ENCODE data around the gene DDX1.

The DDX1 gene

GRCh38 chr2:15602393-15602792 lies 10.7 kb downstream of the DDX1 start:
- Histone ChIP-seq H2AFZ (ENCODE audit: low read depth, low read length) (no peak overlapping the region), H3K4me1 (ENCODE audit: control insufficient read depth, insufficient read depth, low read depth, low read length) (no peaks in the 10 kb centered on the region), H3K79me1 (replicated peaks; ENCODE audit: low read length, poor library complexity, severe bottlenecking) (peaks cover 19% of the 10 kb centered on the region), H3K23ac (ENCODE audit: low read length in 2 of 2) (no peak overlapping the region), H2BK5ac (ENCODE audit: low read depth, low read length, poor library complexity, severe bottlenecking) (no peak overlapping the region), H3K14ac (ENCODE audit: low read length in 2 of 2) (no peak overlapping the region), H3K27me3 (ENCODE audit: control insufficient read depth in 1 of 2, insufficient read depth in 1 of 2, low read length in 2 of 2) (no peaks in the 10 kb centered on the region), H3K9me3 (ENCODE audit: control insufficient read depth, low read length) (no peaks in the 10 kb centered on the region), H2BK120ac (ENCODE audit: low read depth, low read length) (no peak overlapping the region), H3K4ac (ENCODE audit: low read depth in 1 of 2, low read length in 2 of 2) (no peak overlapping the region), H4K91ac (ENCODE audit: low read length) (no peak overlapping the region), H3K9ac (ENCODE audit: low read length) (no peak overlapping the region), H3K27ac (ENCODE audit: low read length, poor library complexity, severe bottlenecking) (no peak overlapping the region), H3K4me2 (ENCODE audit: low read length, poor library complexity, severe bottlenecking) (no peak overlapping the region), H4K8ac (ENCODE audit: low read length) (no peak overlapping the region), H3K36me3 (ENCODE audit: control insufficient read depth in 1 of 2, insufficient read depth in 2 of 2, low read depth in 1 of 2, low read length in 2 of 2) (peaks cover 20 to 97% of the 10 kb centered on the region in 2 experiments), H2BK15ac (ENCODE audit: low read depth, poor library complexity, severe bottlenecking) (no peak overlapping the region), H3K4me3 (ENCODE audit: insufficient read depth in 1 of 2, low read depth in 1 of 2, low read length in 2 of 2) (no peak overlapping the region), H2AK5ac (ENCODE audit: low read length, severe bottlenecking) (no peak overlapping the region), H2BK12ac (ENCODE audit: low read length in 2 of 2) (no peak overlapping the region), H3K18ac (ENCODE audit: low read depth in 1 of 2, low read length in 2 of 2) (no peak overlapping the region)
- no peak for DNase-seq
- WGBS, result 98% methylated on average over 8 of the region's 8 CpGs

GRCh38 chr2:15603044-15603765 lies 11.5 kb downstream of the DDX1 start:
- no peak for DNase-seq
- no peak overlapping the region for H2AK5ac ChIP-seq (ENCODE audit: low read length, severe bottlenecking)
- H3K27ac ChIP-seq (ENCODE audit: low read length, poor library complexity, severe bottlenecking), result no peak overlapping the region

GRCh38 chr2:15603948-15604347 lies 12.3 kb downstream of the DDX1 start:
- Histone ChIP-seq H3K27me3 (ENCODE audit: control insufficient read depth in 1 of 2, insufficient read depth in 1 of 2, low read length in 2 of 2) (no peaks in the 10 kb centered on the region), H3K4me1 (ENCODE audit: control insufficient read depth, insufficient read depth, low read depth, low read length) (no peaks in the 10 kb centered on the region), H2BK15ac (ENCODE audit: low read depth, poor library complexity, severe bottlenecking) (no peak overlapping the region), H4K91ac (ENCODE audit: low read length) (no peak overlapping the region), H3K27ac (ENCODE audit: low read length, poor library complexity, severe bottlenecking) (no peak overlapping the region), H3K9me3 (ENCODE audit: control insufficient read depth, low read length) (no peaks in the 10 kb centered on the region), H2BK120ac (ENCODE audit: low read depth, low read length) (no peak overlapping the region), H3K14ac (ENCODE audit: low read length in 2 of 2) (no peak overlapping the region), H3K36me3 (ENCODE audit: control insufficient read depth in 1 of 2, insufficient read depth in 2 of 2, low read depth in 1 of 2, low read length in 2 of 2) (peaks cover 27 to 97% of the 10 kb centered on the region in 2 experiments), H4K8ac (ENCODE audit: low read length) (no peak overlapping the region), H2BK5ac (ENCODE audit: low read depth, low read length, poor library complexity, severe bottlenecking) (no peak overlapping the region), H3K9ac (ENCODE audit: low read length) (no peak overlapping the region), H3K18ac (ENCODE audit: low read depth in 1 of 2, low read length in 2 of 2) (no peak overlapping the region), H3K79me1 (replicated peaks; ENCODE audit: low read length, poor library complexity, severe bottlenecking) (peaks cover 23% of the 10 kb centered on the region), H2AK5ac (ENCODE audit: low read length, severe bottlenecking) (no peak overlapping the region), H2BK12ac (ENCODE audit: low read length in 2 of 2) (no peak overlapping the region), H3K4me2 (ENCODE audit: low read length, poor library complexity, severe bottlenecking) (no peak overlapping the region), H2AFZ (ENCODE audit: low read depth, low read length) (no peak overlapping the region), H3K23ac (ENCODE audit: low read length in 2 of 2) (no peak overlapping the region), H3K4ac (ENCODE audit: low read depth in 1 of 2, low read length in 2 of 2) (no peak overlapping the region), H3K4me3 (ENCODE audit: insufficient read depth in 1 of 2, low read depth in 1 of 2, low read length in 2 of 2) (no peak overlapping the region)
- DNase-seq, result no peak
- no CpG with 5 or more reads among the region's 2 CpGs for WGBS

More at GRCh38 chr2:15603044-15603765, 11.5 kb downstream of the DDX1 start:
- Histone ChIP-seq H3K36me3 (ENCODE audit: control insufficient read depth in 1 of 2, insufficient read depth in 2 of 2, low read depth in 1 of 2, low read length in 2 of 2) (peaks cover 26 to 97% of the 10 kb centered on the region in 2 experiments), H3K4ac (ENCODE audit: low read depth in 1 of 2, low read length in 2 of 2) (no peak overlapping the region), H2BK15ac (ENCODE audit: low read depth, poor library complexity, severe bottlenecking) (no peak overlapping the region), H3K4me2 (ENCODE audit: low read length, poor library complexity, severe bottlenecking) (no peak overlapping the region), H2BK5ac (ENCODE audit: low read depth, low read length, poor library complexity, severe bottlenecking) (no peak overlapping the region), H4K8ac (ENCODE audit: low read length) (no peak overlapping the region), H3K23ac (ENCODE audit: low read length in 2 of 2) (no peak overlapping the region), H3K14ac (ENCODE audit: low read length in 2 of 2) (no peak overlapping the region), H4K91ac (ENCODE audit: low read length) (no peak overlapping the region), H3K9ac (ENCODE audit: low read length) (no peak overlapping the region), H2BK120ac (ENCODE audit: low read depth, low read length) (no peak overlapping the region), H3K79me1 (replicated peaks; ENCODE audit: low read length, poor library complexity, severe bottlenecking) (peaks cover 23% of the 10 kb centered on the region), H3K18ac (ENCODE audit: low read depth in 1 of 2, low read length in 2 of 2) (no peak overlapping the region), H3K4me3 (ENCODE audit: insufficient read depth in 1 of 2, low read depth in 1 of 2, low read length in 2 of 2) (no peak overlapping the region), H3K9me3 (ENCODE audit: control insufficient read depth, low read length) (no peaks in the 10 kb centered on the region), H3K27me3 (ENCODE audit: control insufficient read depth in 1 of 2, insufficient read depth in 1 of 2, low read length in 2 of 2) (no peaks in the 10 kb centered on the region), H3K4me1 (ENCODE audit: control insufficient read depth, insufficient read depth, low read depth, low read length) (no peaks in the 10 kb centered on the region), H2AFZ (ENCODE audit: low read depth, low read length) (no peak overlapping the region), H2BK12ac (ENCODE audit: low read length in 2 of 2) (no peak overlapping the region)
- WGBS, result 100% methylated on average over 2 of the region's 3 CpGs

DNA sequence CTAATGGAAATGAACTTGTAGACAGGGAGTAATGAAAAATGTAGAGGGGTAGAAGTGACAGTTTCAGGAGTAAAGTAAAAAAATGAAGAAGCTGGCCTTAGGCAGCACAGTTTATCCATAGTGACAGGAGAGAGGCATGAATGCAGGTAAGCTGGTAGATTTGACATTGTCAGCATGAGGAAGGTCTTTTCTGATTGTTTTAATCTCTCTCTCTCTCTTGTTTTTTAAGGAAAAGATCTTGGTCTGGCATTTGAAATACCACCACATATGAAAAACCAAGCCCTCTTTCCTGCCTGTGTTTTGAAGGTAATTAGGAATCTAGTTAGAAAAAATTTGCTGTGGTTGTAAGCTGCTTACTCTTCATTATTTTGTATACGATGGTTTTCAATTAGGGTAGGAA lies 14.1 kb downstream of the DDX1 start:
- Histone ChIP-seq H3K4me1 (ENCODE audit: control insufficient read depth, insufficient read depth, low read depth, low read length) (no peaks in the 10 kb centered on the region), H3K4me3 (ENCODE audit: insufficient read depth in 1 of 2, low read depth in 1 of 2, low read length in 2 of 2) (no peak overlapping the region), H2AK5ac (ENCODE audit: low read length, severe bottlenecking) (no peak overlapping the region), H3K23ac (ENCODE audit: low read length in 2 of 2) (no peak overlapping the region), H3K27me3 (ENCODE audit: control insufficient read depth in 1 of 2, insufficient read depth in 1 of 2, low read length in 2 of 2) (no peaks in the 10 kb centered on the region), H3K9ac (ENCODE audit: low read length) (no peak overlapping the region), H3K27ac (ENCODE audit: low read length, poor library complexity, severe bottlenecking) (no peak overlapping the region), H3K4me2 (ENCODE audit: low read length, poor library complexity, severe bottlenecking) (no peak overlapping the region), H2BK15ac (ENCODE audit: low read depth, poor library complexity, severe bottlenecking) (no peak overlapping the region), H3K14ac (ENCODE audit: low read length in 2 of 2) (no peak overlapping the region), H2AFZ (ENCODE audit: low read depth, low read length) (no peak overlapping the region), H3K36me3 (ENCODE audit: control insufficient read depth in 1 of 2, insufficient read depth in 2 of 2, low read depth in 1 of 2, low read length in 2 of 2) (peaks cover 27 to 99% of the 10 kb centered on the region in 2 experiments), H4K91ac (ENCODE audit: low read length) (no peak overlapping the region), H2BK12ac (ENCODE audit: low read length in 2 of 2) (no peak overlapping the region), H3K18ac (ENCODE audit: low read depth in 1 of 2, low read length in 2 of 2) (no peak overlapping the region), H3K9me3 (ENCODE audit: control insufficient read depth, low read length) (no peaks in the 10 kb centered on the region), H2BK5ac (ENCODE audit: low read depth, low read length, poor library complexity, severe bottlenecking) (no peak overlapping the region), H3K4ac (ENCODE audit: low read depth in 1 of 2, low read length in 2 of 2) (no peak overlapping the region), H4K8ac (ENCODE audit: low read length) (no peak overlapping the region), H2BK120ac (ENCODE audit: low read depth, low read length) (no peak overlapping the region), H3K79me1 (replicated peaks; ENCODE audit: low read length, poor library complexity, severe bottlenecking) (peaks cover 23% of the 10 kb centered on the region)
- WGBS, result 100% methylated on average over 1 of the region's 1 CpG
- DNase-seq, result no peak
